ENCODE results near the gene AK2. TPM values are rescaled to one million over a fixed set of nuclear protein-coding genes. Genes with fewer than 3 reads are reported as not detected.

The AK2 gene
- 99.7 and 120 TPM in 2 replicates for total RNA-seq

DNA sequence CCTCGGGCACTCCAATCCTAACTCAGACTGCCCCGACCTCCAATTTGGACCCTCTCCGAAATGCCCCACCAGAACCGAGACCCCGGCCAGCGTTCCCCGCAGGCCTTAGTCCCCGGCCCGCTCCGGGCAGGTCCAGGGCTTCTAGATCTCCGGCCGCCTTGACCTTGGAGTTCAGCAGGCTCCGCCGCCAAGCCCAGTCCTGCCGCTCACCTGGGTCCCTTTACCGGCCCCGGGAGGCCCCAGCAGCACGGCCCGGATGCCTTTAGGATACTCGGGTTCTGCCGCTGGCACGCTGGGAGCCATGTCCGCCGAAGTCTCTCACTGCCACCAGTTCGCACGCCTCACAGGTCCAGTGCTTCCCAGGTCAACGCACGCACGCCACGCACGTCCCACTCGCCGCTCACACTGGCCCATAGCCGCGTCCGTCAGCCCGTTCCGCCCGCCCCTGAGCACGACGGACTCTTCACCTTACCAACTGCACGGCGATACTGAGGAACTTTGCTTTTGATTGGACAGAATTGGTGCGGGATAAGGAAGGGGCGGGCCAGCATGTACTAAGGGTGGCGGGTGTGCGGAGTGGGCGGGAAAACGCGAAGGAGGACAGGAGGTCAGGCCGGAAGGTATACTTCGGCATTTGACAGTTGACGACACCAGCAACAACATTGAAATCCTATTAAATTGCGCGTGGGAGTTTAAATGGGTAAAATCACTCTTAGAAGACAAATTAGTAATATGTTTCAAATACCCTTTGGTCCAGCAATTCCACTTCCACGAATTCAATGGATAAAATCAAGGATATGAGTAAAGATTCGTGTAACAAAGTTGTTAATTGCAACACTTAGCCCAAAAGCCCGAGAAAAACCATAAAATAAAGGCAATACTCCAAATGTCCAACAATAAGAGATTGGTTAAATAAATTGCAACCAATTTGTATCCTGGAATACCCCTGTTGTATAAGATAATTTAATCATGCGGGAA is at the start of gene AK2:
AK2 (minus strand) TSS at position 358 of the 978 bp plus-strand sequence; CDS start at position 303, 55 bp downstream.
- TF ChIP-seq, protein P1, sequence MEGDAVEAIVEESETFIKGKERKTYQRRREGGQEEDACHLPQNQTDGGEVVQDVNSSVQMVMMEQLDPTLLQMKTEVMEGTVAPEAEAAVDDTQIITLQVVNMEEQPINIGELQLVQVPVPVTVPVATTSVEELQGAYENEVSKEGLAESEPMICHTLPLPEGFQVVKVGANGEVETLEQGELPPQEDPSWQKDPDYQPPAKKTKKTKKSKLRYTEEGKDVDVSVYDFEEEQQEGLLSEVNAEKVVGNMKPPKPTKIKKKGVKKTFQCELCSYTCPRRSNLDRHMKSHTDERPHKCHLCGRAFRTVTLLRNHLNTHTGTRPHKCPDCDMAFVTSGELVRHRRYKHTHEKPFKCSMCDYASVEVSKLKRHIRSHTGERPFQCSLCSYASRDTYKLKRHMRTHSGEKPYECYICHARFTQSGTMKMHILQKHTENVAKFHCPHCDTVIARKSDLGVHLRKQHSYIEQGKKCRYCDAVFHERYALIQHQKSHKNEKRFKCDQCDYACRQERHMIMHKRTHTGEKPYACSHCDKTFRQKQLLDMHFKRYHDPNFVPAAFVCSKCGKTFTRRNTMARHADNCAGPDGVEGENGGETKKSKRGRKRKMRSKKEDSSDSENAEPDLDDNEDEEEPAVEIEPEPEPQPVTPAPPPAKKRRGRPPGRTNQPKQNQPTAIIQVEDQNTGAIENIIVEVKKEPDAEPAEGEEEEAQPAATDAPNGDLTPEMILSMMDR (IDR thresholded peaks at IDR 0.05; ENCODE audit: insufficient read depth, low read depth, low read length), result no peak
- peak within 1 kb of the TSS; percentile 95 for H3K4me3 ChIP-seq (ENCODE audit: low read depth, low read length)
- DNase-seq (ENCODE audit: low read depth), result peak; percentile 98

DNA sequence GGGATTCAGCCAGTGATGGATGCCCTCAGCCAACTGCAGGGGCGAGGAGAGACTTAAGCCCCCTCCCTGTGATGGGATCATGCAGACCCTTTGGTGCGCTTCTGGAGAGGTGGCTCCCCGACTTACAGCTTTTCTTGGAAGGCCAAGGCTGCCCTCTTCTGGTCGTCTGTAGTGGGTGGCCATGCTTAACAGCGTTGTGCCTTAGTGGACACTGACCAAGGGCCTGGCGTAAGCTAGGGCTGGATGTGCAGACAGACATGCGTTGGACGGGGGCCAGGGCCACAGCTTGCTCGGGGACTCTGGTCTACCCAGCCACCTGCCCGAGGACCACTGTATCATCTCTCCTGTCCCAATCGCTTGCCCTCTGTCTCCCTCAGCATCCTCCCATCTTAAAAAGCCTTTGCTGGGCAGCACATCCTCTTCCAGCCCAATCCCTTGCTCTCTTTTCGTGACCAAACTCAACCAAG is 49.7 kb upstream of the AK2 start:
- H3K4me3 ChIP-seq (ENCODE audit: low read depth, low read length), result no peak overlapping the region
- DNase-seq (ENCODE audit: low read depth), result peak; percentile 84
- TF ChIP-seq, protein P1 (IDR thresholded peaks at IDR 0.05; ENCODE audit: insufficient read depth, low read depth, low read length), result peak; percentile 83

DNA sequence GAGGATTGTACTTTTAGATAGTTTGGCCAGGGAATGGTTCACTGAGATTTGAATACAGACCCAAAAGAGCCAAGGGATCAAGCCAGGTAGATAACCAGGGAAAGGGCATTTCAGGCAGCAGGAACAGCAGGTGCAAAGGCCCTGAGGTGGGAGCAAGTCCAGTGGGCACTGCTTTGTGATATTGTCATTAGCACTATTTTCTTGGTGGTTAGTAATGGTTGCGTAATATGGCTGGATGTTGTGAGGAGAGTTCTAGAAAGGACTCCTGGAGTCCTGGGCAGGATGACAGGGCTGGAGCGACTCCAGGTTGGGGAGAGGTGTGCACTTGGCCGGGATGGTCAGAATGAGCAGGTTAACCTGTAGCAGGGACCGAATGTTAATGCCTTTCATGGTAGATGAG is 48.6 kb upstream of the AK2 start:
- no peak for DNase-seq (ENCODE audit: low read depth)
- H3K4me3 ChIP-seq (ENCODE audit: low read depth, low read length), result no peak overlapping the region
- TF ChIP-seq, protein P1 (IDR thresholded peaks at IDR 0.05; ENCODE audit: insufficient read depth, low read depth, low read length), result no peak

DNA sequence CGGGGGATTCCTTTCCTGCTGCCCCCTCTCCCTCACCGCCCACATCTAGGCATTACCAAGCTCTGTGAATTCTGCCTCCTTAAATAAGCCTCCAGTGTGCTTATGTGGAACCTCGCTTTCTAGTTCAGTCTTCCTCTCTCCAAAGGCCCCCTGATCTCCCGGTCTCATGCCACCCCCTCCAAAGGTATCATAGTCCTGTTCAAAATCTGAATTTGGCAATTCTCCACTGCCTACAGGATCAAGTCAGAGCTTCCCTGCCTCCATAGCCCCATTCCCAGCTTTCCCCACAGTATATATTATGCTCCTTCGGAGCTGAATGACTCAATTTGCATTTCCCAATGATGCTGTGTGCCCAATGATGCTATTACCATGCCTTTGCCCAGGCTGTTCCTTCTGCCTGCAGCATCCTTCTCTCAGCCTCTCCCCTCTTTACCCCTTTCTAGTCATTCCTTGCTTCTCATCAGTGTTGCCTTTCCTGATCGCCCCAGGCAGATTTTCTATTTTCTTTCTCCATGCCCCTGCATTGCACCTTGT is 46.0 kb upstream of the AK2 start:
- DNase-seq (ENCODE audit: low read depth), result no peak
- H3K4me3 ChIP-seq (ENCODE audit: low read depth, low read length), result no peak overlapping the region
- TF ChIP-seq, protein P1 (IDR thresholded peaks at IDR 0.05; ENCODE audit: insufficient read depth, low read depth, low read length), result no peak

DNA sequence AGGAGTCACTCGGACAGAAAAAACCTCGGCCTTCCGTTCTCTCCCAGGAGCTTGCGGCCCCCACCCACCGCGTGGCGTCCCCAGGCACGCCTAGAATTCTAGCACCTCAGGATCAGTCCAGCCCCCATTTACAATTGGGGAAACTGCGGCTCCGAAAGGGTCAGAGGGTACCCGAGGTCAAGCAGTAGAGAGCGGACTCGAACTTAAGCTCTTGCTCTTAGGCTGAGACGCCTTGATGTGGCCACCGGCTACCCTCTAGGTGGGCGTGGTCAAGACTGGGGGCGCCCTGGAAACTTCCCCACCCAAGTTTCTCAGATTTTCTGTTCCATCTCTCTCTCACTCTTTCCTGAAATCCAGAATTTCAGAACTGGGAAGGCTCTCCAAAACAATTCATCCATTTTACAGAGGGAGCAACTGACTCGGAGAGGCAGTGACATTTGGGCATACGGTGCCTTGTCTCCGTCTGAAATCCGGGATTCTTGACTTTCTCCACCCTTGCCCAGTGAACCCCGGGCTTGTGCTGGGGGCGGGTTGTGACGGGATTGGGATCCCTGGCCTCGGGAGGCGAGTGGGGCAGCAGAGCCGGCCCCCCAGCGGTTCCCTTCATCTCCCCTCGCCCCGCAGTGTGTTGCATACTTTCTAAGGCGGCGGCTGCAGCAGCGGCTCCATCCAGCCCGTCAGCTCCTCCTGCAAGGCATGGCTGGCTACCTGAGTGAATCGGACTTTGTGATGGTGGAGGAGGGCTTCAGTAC is 45.0 kb upstream of the AK2 start:
- TF ChIP-seq, protein P1 (IDR thresholded peaks at IDR 0.05; ENCODE audit: insufficient read depth, low read depth, low read length), result no peak
- DNase-seq (ENCODE audit: low read depth), result no peak
- peak overlapping the region; percentile 88 for H3K4me3 ChIP-seq (ENCODE audit: low read depth, low read length)

DNA sequence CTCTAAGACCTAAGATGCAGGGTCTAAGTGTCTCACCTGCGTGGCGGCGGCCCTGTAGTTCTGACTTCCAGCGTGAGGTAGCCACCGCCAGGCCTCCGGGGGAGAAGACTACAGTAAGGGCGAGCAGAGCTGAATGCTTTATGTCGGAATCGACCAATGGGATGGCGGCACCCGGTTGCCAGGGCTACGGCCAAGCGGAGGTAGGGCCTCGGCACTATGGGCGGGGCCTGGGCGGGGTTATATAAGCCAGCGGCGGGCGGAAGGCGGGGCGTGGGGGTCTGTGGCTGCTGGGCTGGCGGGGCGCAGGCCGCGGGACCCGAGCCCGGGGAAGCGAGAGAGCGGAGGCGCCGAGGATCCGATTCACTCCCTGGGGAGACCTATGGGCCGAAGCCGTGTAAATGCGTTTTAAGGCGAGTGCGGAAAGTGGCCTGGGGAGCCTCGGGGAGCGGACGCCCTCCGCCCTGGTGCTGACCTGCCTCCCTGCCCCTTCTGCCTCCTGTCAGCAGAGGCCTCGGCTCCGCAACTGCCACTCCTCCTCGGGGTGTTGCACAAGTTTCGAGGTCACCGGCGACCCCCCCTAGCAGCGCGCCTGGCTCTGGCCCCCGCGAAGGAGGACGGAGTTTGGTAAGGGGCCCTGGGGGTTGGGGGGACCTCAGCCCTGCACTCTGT is 44.3 kb upstream of the AK2 start, which contains the start of gene AZIN2:
AZIN2 (plus strand) TSS at position 269 of the 669 bp plus-strand sequence. CDS start 1,097 bp downstream, outside the sequence.
- H3K4me3 ChIP-seq (ENCODE audit: low read depth, low read length), result peak within 1 kb of the TSS; percentile 88
- TF ChIP-seq, protein P1 (IDR thresholded peaks at IDR 0.05; ENCODE audit: insufficient read depth, low read depth, low read length), result no peak
- DNase-seq (ENCODE audit: low read depth), result peak; percentile 96

Data from fibroblast of villous mesenchyme (primary cell).